Naive B cell (primary cell): ENCODE results near the gene ZSWIM3. TPM values are rescaled to one million over a fixed set of nuclear protein-coding genes. Genes with fewer than 3 reads are reported as not detected.

Source experiments
- ATAC-seq, 2 donors: fragments of 150-1000 bp; cut with Tn5 transposase; 2 replicates each; pipeline ENCODE4 v1.10.0; 2021; ENCODE audit warnings: low read depth in 2 of 2, mild to moderate bottlenecking in 2 of 2, moderate library complexity in 2 of 2
- DNase-seq: peaks from one replicate; pipeline ENCODE4 v3.0.0; 2022
- H3K27ac Mint-ChIP-seq, 6 donors: one replicate each; pipeline ENCODE4 v1.8.0; 2020 to 2022; ENCODE audit warnings: mild to moderate bottlenecking in 6 of 6, mixed read lengths in 6 of 6, moderate library complexity in 5 of 6, inconsistent platforms in 2 of 6
- H3K27me3 Mint-ChIP-seq, 3 donors: one replicate each; pipeline ENCODE4 v1.8.0; 2021 to 2022; ENCODE audit warnings: mixed read lengths in 3 of 3, mild to moderate bottlenecking in 1 of 3
- H3K36me3 Mint-ChIP-seq, 2 donors: one replicate each; pipeline ENCODE4 v1.8.0; 2020 to 2022; ENCODE audit warnings: mixed read lengths in 2 of 2, inconsistent platforms in 1 of 2, mild to moderate bottlenecking in 1 of 2
- H3K4me1 Mint-ChIP-seq, 3 donors: one replicate each; pipeline ENCODE4 v1.8.0; 2020 to 2022; ENCODE audit warnings: mixed read lengths in 3 of 3, inconsistent platforms in 1 of 3, mild to moderate bottlenecking in 1 of 3, moderate library complexity in 1 of 3
- H3K4me3 Mint-ChIP-seq, 8 donors: one replicate each; pipeline ENCODE4 v1.8.0; 2020 to 2022; ENCODE audit warnings: mild to moderate bottlenecking in 8 of 8, mixed read lengths in 8 of 8, moderate library complexity in 8 of 8, inconsistent platforms in 2 of 8
- H3K9me3 Mint-ChIP-seq, 7 donors: one replicate each; pipeline ENCODE4 v1.8.0; 2020 to 2022; ENCODE audit warnings: mixed read lengths in 7 of 7, mild to moderate bottlenecking in 5 of 7, inconsistent platforms in 2 of 7, moderate library complexity in 1 of 7
- polyA plus RNA-seq, 6 donors: library from polyadenylated mRNA; unstranded; fragments of 300-500 nt; fragmentation: Illumina TruSeq; gene quantifications; one replicate each; pipeline ENCODE4 v1.2.3, GENCODE V29; 2021; ENCODE audit warnings: low read depth in 6 of 6

The ZSWIM3 gene
- polyA plus RNA-seq, 6 donors from 2014 or later: 1.3 to 2.9 (median 1.8) TPM; not detected in 1

- no peaks in the 10 kb centered on the region for H3K27me3 Mint-ChIP-seq
- H3K27ac Mint-ChIP-seq: no peak overlapping the region
- no peak for ATAC-seq
- no peak overlapping the region for H3K4me3 Mint-ChIP-seq
- H3K9me3 Mint-ChIP-seq: no peaks in the 10 kb centered on the region
- H3K4me1 Mint-ChIP-seq: no peaks in the 10 kb centered on the region
- H3K36me3 Mint-ChIP-seq: peaks cover 0 to 3% of the 10 kb centered on the region in 2 donors
- DNase-seq: no peak
These were observed 17.2 kb downstream of the ZSWIM3 start for GRCh38 chr20:45874576-45874975.

GRCh38 chr20:45878076-45878761 lies 20.8 kb downstream of the ZSWIM3 start:
- no peak overlapping the region for H3K4me3 Mint-ChIP-seq
- peaks cover 0 to 1% of the 10 kb centered on the region in 2 donors for H3K36me3 Mint-ChIP-seq
- DNase-seq (no peak), ATAC-seq (no peak)
- peaks cover 17 to 24% (median 24%) of the 10 kb centered on the region in 3 donors for H3K4me1 Mint-ChIP-seq
- H3K27ac Mint-ChIP-seq: no peak overlapping the region
- no peaks in the 10 kb centered on the region for H3K27me3 Mint-ChIP-seq
- no peaks in the 10 kb centered on the region for H3K9me3 Mint-ChIP-seq

GRCh38 chr20:45880988-45881788 lies 23.8 kb downstream of the ZSWIM3 start, which contains the start of gene ZSWIM1:
ZSWIM1 (plus strand) TSS chr20:45881227; CDS start chr20:45882593, 1,366 bp downstream.
- H3K9me3 Mint-ChIP-seq: no peaks in the 10 kb centered on the region
- DNase-seq (peak; percentile 97), ATAC-seq (peak; percentile 100)
- H3K4me3 Mint-ChIP-seq: peak within 1 kb of the TSS; percentile 81 to 99 (median 94)
- no peaks in the 10 kb centered on the region for H3K27me3 Mint-ChIP-seq
- H3K4me1 Mint-ChIP-seq: peaks cover 25 to 29% (median 27%) of the 10 kb centered on the region in 3 donors
- H3K27ac Mint-ChIP-seq: peak within 1 kb of the TSS; percentile 91 to 97 (median 94)
- H3K36me3 Mint-ChIP-seq: peaks cover 0 to 13% of the 10 kb centered on the region in 2 donors

DNA sequence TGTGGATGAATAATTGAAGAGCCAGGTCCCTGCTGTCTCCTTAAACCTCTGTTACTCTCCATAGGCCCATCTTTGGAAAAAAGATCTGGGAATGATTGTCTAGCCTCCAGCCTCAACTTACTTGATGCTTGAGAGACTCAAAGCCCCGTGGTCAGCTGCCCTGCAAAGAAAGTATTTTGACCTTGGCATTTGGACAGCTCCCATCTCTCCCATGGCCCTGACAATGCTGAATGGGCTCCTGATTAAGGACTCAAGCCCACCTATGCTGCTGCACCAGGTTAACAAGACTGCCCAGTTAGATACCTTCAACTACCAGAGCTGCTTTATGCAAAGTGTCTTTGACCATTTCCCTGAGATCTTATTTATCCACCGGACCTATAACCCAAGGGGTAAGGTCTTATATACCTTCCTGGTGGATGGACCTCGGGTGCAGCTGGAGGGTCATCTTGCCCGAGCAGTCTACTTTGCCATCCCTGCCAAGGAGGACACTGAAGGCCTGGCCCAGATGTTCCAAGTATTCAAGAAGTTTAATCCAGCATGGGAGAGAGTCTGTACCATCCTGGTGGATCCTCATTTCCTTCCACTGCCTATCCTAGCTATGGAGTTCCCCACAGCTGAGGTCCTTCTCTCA lies 25.2 kb downstream of the ZSWIM3 start:
- peak overlapping the region; percentile 53 to 90 (median 78) for H3K4me3 Mint-ChIP-seq
- H3K4me1 Mint-ChIP-seq: peaks cover 25 to 31% (median 27%) of the 10 kb centered on the region in 3 donors
- DNase-seq: no peak
- H3K9me3 Mint-ChIP-seq: no peaks in the 10 kb centered on the region
- H3K27me3 Mint-ChIP-seq: no peaks in the 10 kb centered on the region
- ATAC-seq: no peak
- H3K36me3 Mint-ChIP-seq: peaks cover 0 to 13% of the 10 kb centered on the region in 2 donors
- peak overlapping the region in 4 of 6 donors; percentile 1 to 95 (median 50) for H3K27ac Mint-ChIP-seq

- Mint-ChIP-seq H3K4me1 (peaks cover 25 to 31% (median 27%) of the 10 kb centered on the region in 3 donors), H3K9me3 (no peaks in the 10 kb centered on the region), H3K36me3 (peaks cover 0 to 13% of the 10 kb centered on the region in 2 donors), H3K27me3 (no peaks in the 10 kb centered on the region), H3K4me3 (peak overlapping the region in 7 of 8 donors; percentile 13 to 90 (median 57)), H3K27ac (peak overlapping the region in 1 of 6 donors; percentile 82)
- DNase-seq (no peak), ATAC-seq (no peak)
These were observed 25.7 kb downstream of the ZSWIM3 start for GRCh38 chr20:45883100-45883469.

GRCh38 chr20:45886590-45887345 lies 29.4 kb downstream of the ZSWIM3 start:
- DNase-seq (no peak), ATAC-seq (no peak)
- H3K4me3 Mint-ChIP-seq: peak overlapping the region in 2 of 8 donors; percentile 18 to 45
- H3K36me3 Mint-ChIP-seq: peaks cover 0 to 13% of the 10 kb centered on the region in 2 donors
- H3K4me1 Mint-ChIP-seq: peaks cover 25 to 36% (median 35%) of the 10 kb centered on the region in 3 donors
- peak overlapping the region in 1 of 6 donors; percentile 51 for H3K27ac Mint-ChIP-seq
- H3K27me3 Mint-ChIP-seq: no peaks in the 10 kb centered on the region
- no peaks in the 10 kb centered on the region for H3K9me3 Mint-ChIP-seq

DNA sequence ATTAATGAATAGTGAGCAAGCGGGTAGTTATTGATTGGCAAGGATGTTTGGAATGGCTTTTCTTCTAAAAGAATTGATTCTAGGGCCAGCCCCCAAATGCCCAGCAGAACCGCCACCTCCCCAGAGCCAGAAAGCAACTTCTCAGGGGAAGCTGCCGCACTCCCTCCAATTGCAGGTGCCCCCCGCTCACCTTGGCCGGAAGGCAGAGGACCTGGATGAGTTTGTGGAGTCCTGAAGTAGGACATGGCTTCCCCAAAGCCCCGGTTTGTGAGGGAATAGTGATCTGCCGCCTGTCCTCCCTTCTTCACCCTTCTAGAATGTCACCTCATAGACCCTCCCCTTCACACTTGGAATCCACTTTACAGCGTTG lies 29.9 kb downstream of the ZSWIM3 start, which contains the start of gene SPATA25:
Gene SPATA25, minus strand, starts transcription at position 277 of the 370 bp plus-strand sequence. Its CDS starts 32 bp downstream, at position 245.
- ATAC-seq (no peak), DNase-seq (no peak)
- Mint-ChIP-seq H3K4me3 (peak within 1 kb of the TSS in 1 of 8 donors; percentile 91), H3K4me1 (peaks cover 24 to 36% (median 34%) of the 10 kb centered on the region in 3 donors), H3K27me3 (no peaks in the 10 kb centered on the region), H3K36me3 (peaks cover 0 to 13% of the 10 kb centered on the region in 2 donors), H3K27ac (peak within 1 kb of the TSS in 3 of 6 donors; percentile 20 to 51 (median 29)), H3K9me3 (no peaks in the 10 kb centered on the region)

- H3K27ac Mint-ChIP-seq: peak overlapping the region in 2 of 6 donors; percentile 43 to 65
- no peak for ATAC-seq
These were observed 31.3 kb downstream of the ZSWIM3 start for GRCh38 chr20:45888681-45889080.

DNA sequence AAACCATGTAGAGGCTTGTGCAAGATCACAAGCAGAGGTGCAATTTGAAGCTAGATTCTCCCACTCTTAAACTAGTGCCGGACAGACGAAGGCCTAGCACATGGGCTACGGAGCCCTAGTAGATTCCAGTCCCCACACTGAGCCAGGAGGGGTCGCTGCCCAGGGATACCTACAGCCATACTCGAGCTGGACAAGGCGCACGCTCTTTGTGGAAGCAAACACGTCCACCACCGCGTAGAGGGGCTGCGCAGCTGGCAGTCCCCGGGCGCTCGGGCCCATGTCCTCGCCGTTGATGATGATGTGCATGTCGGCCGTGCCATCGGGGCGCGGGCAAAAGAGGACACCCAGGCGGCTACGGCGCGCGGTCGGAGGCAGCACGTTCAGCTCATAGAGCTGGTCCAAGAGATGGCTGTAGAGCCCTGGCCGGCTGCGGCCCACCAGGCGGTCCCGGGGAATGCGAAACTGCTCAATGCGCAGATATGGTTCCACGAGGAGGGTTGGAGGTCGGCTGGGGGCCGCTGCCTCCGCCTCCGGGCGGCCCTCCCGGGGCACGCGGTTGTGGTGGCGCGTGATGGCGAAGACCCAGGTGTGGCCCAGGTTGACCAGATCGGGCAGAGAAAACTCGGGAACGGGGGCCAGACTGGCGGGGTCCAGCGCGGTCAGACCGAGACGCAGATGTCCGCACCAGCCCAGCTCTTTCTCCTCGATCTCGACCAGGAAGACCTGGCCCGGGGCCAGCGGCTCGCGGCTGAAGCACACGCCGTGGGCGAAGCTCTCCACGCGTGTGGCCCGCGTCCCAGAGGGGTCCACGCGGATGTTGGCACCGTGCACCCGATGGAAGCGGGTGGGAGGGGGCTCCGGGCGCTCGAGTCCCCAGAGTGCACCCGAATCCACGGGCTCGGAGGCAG lies 32.9 kb downstream of the ZSWIM3 start:
- DNase-seq (peak; percentile 33), ATAC-seq (peak; percentile 35 to 45)
- no peaks in the 10 kb centered on the region for H3K27me3 Mint-ChIP-seq
- H3K27ac Mint-ChIP-seq: peak overlapping the region in 5 of 6 donors; percentile 43 to 93 (median 88)
- H3K9me3 Mint-ChIP-seq: no peaks in the 10 kb centered on the region
- peaks cover 0 to 5% of the 10 kb centered on the region in 2 donors for H3K36me3 Mint-ChIP-seq
- peak overlapping the region; percentile 91 to 98 (median 95) for H3K4me3 Mint-ChIP-seq
- peaks cover 21 to 34% (median 29%) of the 10 kb centered on the region in 3 donors for H3K4me1 Mint-ChIP-seq

More at GRCh38 chr20:45888681-45889080, 31.3 kb downstream of the ZSWIM3 start:
- Mint-ChIP-seq H3K27me3 (no peaks in the 10 kb centered on the region), H3K9me3 (no peaks in the 10 kb centered on the region), H3K4me3 (peak overlapping the region in 1 of 8 donors; percentile 91), H3K4me1 (peaks cover 21 to 33% (median 29%) of the 10 kb centered on the region in 3 donors), H3K36me3 (peaks cover 0 to 7% of the 10 kb centered on the region in 2 donors)
- no peak for DNase-seq

DNA sequence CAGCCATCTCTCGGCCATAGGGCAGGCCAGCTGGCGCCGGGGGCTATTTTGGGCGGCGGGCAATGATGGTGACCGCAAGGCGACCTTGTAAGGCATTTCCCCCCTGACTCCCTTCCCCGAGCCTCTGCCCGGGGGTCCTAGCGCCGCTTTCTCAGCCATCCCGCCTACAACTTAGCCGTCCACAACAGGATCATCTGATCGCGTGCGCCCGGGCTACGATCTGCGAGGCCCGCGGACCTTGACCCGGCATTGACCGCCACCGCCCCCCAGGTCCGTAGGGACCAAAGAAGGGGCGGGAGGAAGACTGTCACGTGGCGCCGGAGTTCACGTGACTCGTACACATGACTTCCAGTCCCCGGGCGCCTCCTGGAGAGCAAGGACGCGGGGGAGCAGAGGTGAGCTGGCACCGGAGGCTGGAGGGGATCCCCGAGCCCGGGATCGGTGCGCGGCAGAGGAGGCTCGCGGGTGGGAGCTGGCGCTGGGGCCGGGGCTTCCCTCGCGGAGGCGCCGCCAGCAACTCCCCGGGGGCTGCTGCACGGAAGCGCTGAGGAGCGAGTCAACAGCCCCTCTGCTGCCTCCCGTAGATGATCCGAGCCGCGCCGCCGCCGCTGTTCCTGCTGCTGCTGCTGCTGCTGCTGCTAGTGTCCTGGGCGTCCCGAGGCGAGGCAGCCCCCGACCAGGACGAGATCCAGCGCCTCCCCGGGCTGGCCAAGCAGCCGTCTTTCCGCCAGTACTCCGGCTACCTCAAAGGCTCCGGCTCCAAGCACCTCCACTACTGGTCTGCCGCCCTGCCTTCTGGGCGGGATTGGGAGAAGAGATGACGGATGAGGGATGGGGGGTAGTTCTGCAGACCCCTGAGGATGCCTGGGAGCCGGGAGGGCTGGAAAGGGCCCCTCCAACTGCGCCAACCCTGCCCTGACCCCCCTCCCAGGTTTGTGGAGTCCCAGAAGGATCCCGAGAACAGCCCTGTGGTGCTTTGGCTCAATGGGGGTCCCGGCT lies 33.9 kb downstream of the ZSWIM3 start, which contains the start of the genes CTSA and NEURL2:
Gene CTSA, plus strand, starts transcription at position 351 of the 999 bp plus-strand sequence. Its CDS starts 234 bp downstream, at position 585.
Gene NEURL2, minus strand, starts transcription at position 224 of the 999 bp plus-strand sequence. Its CDS starts 217 bp downstream, at position 7.
- Mint-ChIP-seq H3K27me3 (no peaks in the 10 kb centered on the region), H3K9me3 (no peaks in the 10 kb centered on the region), H3K36me3 (peaks cover 0 to 5% of the 10 kb centered on the region in 2 donors), H3K4me1 (peaks cover 21 to 33% (median 29%) of the 10 kb centered on the region in 3 donors), H3K27ac (peak within 1 kb of the TSS; percentile 28 to 95 (median 93)), H3K4me3 (peak within 1 kb of the TSS; percentile 91 to 98 (median 95))
- ATAC-seq: peak; percentile 85
- DNase-seq: peak; percentile 83
